ENCODE results near the gene PTGDR2. TPM values are rescaled to one million over a fixed set of nuclear protein-coding genes. Genes with fewer than 3 reads are reported as not detected.

Gene PTGDR2
- total RNA-seq, 4 donors from 2014 or later: 0.37 to 2.2 (median 0.58) TPM

DNA sequence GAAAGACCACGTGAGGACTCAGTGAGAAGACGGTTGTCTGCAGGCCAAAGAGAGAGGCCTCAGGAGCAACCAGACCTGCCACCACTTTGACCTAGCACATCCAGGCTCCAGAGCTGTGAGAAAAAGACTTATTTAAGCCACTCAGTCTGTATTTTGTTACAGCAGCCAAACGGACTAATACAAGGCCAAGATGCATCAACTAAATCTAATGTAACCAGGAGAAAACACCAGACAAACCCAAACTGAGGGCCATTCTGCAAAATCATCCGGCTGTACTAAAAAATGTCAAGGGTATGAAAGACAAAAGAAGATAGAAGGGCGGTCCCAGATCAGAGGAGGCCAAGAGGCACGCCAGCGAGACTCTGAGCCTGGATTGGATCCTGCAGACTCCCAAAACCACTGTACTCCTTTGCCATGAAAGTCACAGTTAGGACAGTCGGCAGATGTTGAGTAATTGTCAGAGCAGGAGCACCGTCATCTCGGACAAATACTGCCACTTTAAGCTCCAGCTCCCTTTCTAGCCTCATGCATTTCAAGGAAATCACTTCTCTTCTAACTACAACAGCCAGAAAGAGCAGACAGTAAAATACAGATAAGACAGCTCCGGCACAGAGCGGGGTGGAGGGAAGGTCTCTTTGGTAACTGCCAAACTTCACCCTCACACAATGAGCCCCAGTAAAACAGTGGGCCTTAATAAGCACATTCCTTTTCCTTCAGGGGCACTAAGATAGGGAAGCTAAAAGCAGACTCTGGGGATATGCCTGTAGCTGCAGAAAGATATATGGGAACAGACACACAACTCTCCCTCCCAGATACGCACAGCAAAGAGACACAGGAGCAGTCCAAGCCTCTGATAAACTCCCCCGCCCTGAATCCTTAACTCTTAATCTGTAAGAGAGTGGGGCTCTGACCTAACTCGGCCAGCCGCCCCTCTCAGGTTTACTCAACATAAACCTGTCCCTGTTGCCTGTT, 8.1 kb upstream of the PTGDR2 start:
- H3K27me3 ChIP-seq: peaks cover 4% of the 10 kb centered on the region
- no peaks in the 10 kb centered on the region for H3K36me3 ChIP-seq
- H3K4me3 ChIP-seq: no peak overlapping the region
- no peak for TF ChIP-seq POLR2A (IDR thresholded peaks at IDR 0.05)
- TF ChIP-seq, protein P1, sequence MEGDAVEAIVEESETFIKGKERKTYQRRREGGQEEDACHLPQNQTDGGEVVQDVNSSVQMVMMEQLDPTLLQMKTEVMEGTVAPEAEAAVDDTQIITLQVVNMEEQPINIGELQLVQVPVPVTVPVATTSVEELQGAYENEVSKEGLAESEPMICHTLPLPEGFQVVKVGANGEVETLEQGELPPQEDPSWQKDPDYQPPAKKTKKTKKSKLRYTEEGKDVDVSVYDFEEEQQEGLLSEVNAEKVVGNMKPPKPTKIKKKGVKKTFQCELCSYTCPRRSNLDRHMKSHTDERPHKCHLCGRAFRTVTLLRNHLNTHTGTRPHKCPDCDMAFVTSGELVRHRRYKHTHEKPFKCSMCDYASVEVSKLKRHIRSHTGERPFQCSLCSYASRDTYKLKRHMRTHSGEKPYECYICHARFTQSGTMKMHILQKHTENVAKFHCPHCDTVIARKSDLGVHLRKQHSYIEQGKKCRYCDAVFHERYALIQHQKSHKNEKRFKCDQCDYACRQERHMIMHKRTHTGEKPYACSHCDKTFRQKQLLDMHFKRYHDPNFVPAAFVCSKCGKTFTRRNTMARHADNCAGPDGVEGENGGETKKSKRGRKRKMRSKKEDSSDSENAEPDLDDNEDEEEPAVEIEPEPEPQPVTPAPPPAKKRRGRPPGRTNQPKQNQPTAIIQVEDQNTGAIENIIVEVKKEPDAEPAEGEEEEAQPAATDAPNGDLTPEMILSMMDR (IDR thresholded peaks at IDR 0.05): no peak
- no peak for TF ChIP-seq POLR2AphosphoS5 (IDR thresholded peaks at IDR 0.05)
- no peak for TF ChIP-seq EP300 (IDR thresholded peaks at IDR 0.05)
- no peaks in the 10 kb centered on the region for H3K9me3 ChIP-seq
- H3K27ac ChIP-seq: no peak overlapping the region
- no peak for ATAC-seq
- 64 to 80% methylated on average over 10 to 16 of the region's 16 CpGs for WGBS, 2 donors (ENCODE audit: low coverage in 1 of 2)
- no peaks in the 10 kb centered on the region for H3K4me1 ChIP-seq

DNA sequence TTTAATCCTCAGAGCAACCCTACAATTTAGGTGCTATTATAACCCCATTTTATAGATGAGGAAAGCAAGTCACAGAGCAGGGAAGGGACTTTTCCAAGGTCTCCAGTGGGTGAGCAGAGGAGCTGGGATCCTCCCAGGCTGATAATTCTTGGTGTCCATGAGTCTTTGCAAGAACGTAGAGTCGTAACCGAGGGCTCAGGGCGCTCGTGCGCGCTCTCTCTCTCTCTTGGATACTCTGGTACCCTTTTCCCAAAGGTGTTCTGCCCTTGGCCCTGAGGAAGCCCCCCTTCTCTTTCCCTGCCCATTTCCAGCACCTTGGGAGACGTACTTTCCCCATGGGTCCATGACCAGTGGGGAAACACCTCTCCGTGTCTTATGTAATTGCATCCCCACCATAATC, 6.4 kb upstream of the PTGDR2 start:
- Histone ChIP-seq H3K4me3 (no peak overlapping the region), H3K36me3 (no peaks in the 10 kb centered on the region), H3K27me3 (peaks cover 4% of the 10 kb centered on the region), H3K9me3 (no peaks in the 10 kb centered on the region), H3K27ac (no peak overlapping the region), H3K4me1 (no peaks in the 10 kb centered on the region)
- TF ChIP-seq POLR2A (IDR thresholded peaks at IDR 0.05): no peak
- TF ChIP-seq, protein P1 (IDR thresholded peaks at IDR 0.05): no peak
- 83 to 89% methylated on average over 2 to 9 of the region's 9 CpGs for WGBS, 2 donors (ENCODE audit: low coverage in 1 of 2)
- no peak for ATAC-seq

DNA sequence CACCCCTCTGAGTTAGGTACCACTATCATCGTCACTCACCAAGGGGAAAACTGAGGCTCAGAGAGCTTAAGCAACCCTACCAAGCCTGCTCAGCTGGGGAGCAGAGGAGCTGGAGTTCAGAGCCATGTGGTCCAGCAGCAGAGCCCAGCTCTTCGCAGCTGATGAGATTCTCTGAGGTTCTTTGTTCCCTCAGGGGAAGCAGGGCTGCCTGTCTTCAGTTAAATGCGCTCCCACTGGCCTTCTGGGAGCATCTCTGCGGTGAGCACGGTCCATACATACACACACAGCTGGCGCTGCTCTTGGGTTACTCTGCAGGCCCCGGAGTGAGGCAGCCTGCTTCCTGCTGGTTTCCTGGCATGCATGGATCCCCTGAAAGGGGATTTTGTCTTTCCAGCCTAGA, 5.2 kb upstream of the PTGDR2 start:
- H3K4me1 ChIP-seq: no peaks in the 10 kb centered on the region
- ATAC-seq: no peak
- TF ChIP-seq, protein P1 (IDR thresholded peaks at IDR 0.05): no peak
- no peak overlapping the region for H3K27ac ChIP-seq
- H3K9me3 ChIP-seq: no peaks in the 10 kb centered on the region
- WGBS, 2 donors (ENCODE audit: low coverage in 1 of 2): 100% methylated on average over 1 of the region's 7 CpGs; no CpG with 5 or more reads in 1 of the 2 donors
- H3K27me3 ChIP-seq: peaks cover 4% of the 10 kb centered on the region
- no peaks in the 10 kb centered on the region for H3K36me3 ChIP-seq
- H3K4me3 ChIP-seq: no peak overlapping the region

DNA sequence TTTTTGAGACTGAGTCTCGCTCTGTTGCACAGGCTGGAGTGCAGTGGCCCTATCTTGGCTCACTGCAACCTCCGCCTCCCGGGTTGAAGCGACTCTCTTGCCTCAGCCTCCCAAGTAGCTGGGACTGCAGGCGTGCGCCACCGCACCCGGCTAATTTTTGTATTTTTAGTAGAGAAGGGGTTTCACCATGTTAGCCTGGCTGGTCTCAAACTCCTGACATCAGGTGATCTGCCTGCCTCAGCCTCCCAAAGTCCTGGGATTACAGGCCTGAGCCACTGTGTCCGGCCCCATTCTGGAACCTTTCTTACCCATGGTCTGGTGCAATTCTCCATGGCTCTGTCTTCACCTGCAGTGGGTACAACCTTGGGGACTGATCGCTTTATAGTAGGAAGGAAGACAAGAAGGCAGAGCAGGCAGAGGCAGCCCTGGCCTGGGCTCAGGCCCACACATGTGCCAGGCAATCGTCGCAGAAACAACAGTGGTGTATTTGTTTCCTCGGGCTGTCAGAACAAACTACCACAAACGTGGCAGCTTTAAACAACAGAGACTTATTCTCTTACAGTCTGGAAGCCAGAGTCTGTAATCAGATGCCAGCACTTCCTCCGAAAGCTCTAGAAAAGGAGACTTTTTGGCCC, 4.0 kb upstream of the PTGDR2 start:
- Histone ChIP-seq H3K4me3 (no peak overlapping the region), H3K27me3 (peaks cover 8% of the 10 kb centered on the region), H3K27ac (no peak overlapping the region), H3K4me1 (no peaks in the 10 kb centered on the region), H3K36me3 (no peaks in the 10 kb centered on the region), H3K9me3 (no peaks in the 10 kb centered on the region)
- TF ChIP-seq POLR2A (IDR thresholded peaks at IDR 0.05) (no peak), EP300 (IDR thresholded peaks at IDR 0.05) (no peak), POLR2AphosphoS5 (IDR thresholded peaks at IDR 0.05) (no peak)
- TF ChIP-seq, protein P1 (IDR thresholded peaks at IDR 0.05): no peak
- 57 to 98% methylated on average over 2 to 7 of the region's 15 CpGs for WGBS, 2 donors (ENCODE audit: low coverage in 1 of 2)
- ATAC-seq: no peak

Data from gastroesophageal sphincter (tissue), 4 donors.